Left ventricle myocardium inferior (tissue), 1 donor: ENCODE results near the gene PCDHGB7. TPM values are rescaled to one million over a fixed set of nuclear protein-coding genes. Genes with fewer than 3 reads are reported as not detected.
"Not testable (repeated sequence)": the region's sequence is repeated elsewhere in the genome, so short reads cannot be mapped to it uniquely, and the experiment has no call there.

Experiments
- DNase-seq: peaks from one replicate; pipeline ENCODE4 v3.0.0-alpha.2; 2020
- H3K27ac ChIP-seq: fragments of 200-600 bp; replicated peaks from 2 replicates; pipeline ENCODE4 v1.8.0; 2021
- H3K27me3 ChIP-seq: fragments of 200-600 bp; 2 replicates; pipeline ENCODE4 v1.8.0; 2021; ENCODE audit warnings: low read depth
- H3K36me3 ChIP-seq: fragments of 200-600 bp; 2 replicates; pipeline ENCODE4 v1.8.0; 2021
- H3K4me1 ChIP-seq: fragments of 200-600 bp; 2 replicates; pipeline ENCODE4 v1.8.0; 2021
- H3K4me3 ChIP-seq: fragments of 200-600 bp; 2 replicates; pipeline ENCODE4 v1.8.0; 2021; ENCODE audit warnings: mild to moderate bottlenecking, moderate library complexity
- H3K9me3 ChIP-seq: fragments of 200-600 bp; replicated peaks from 2 replicates; pipeline ENCODE4 v1.8.0; 2021
- CTCF ChIP-seq: fragments of 200-600 bp; IDR thresholded peaks from 2 replicates; pipeline ENCODE4 v1.8.0; 2021; ENCODE audit warnings: antibody characterized with exemption, mild to moderate bottlenecking, borderline replicate concordance
- intact Hi-C: fragments of 100-400 bp; cut with micrococcal nuclease; formaldehyde crosslinking; loops from one replicate; pipeline ENCODE4 v1.11.0; 2022
- total RNA-seq: library from RNA; stranded (reverse); fragmentation: NEBNext Ultra II Directional; extraction: Animal tissue kit (Norgen Biotek cat#: 25700); gene quantifications from one replicate; pipeline ENCODE4 v1.2.1, GENCODE V29; 2021
- donor health status: DM: no; HTN: yes; CAD: no; lungs with severe emphysema.

PCDHGB7 gene
- total RNA-seq, 1 donor from 2014 or later, result 7.9 TPM

GRCh38 chr5:141430332-141431113 lies 13.0 kb downstream of the PCDHGB7 start, which contains the start of gene PCDHGA12:
TSS of gene PCDHGA12 (plus strand) at chr5:141430507. CDS start at chr5:141430760, 253 bp downstream.
- intact Hi-C loops, result loop anchor here (10.0 kb wide), 1 partner anchor 94 kb away; no protein-coding TSS in a partner anchor
- Histone ChIP-seq H3K4me3 (peak within 1 kb of the TSS; percentile 58), H3K36me3 (peaks cover 55% of the 10 kb centered on the region), H3K4me1 (peaks cover 24% of the 10 kb centered on the region), H3K9me3 (peaks cover 100% of the 10 kb centered on the region), H3K27me3 (no peaks in the 10 kb centered on the region), H3K27ac (peak within 1 kb of the TSS; percentile 65)
- peak; percentile 70 for TF ChIP-seq CTCF
- DNase-seq, result peak; percentile 50

DNA sequence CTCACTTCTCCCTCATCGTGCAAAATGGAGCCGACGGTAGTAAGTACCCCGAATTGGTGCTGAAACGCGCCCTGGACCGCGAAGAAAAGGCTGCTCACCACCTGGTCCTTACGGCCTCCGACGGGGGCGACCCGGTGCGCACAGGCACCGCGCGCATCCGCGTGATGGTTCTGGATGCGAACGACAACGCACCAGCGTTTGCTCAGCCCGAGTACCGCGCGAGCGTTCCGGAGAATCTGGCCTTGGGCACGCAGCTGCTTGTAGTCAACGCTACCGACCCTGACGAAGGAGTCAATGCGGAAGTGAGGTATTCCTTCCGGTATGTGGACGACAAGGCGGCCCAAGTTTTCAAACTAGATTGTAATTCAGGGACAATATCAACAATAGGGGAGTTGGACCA lies 13.8 kb downstream of the PCDHGB7 start:
- Histone ChIP-seq H3K27me3 (no peaks in the 10 kb centered on the region), H3K9me3 (peaks cover 100% of the 10 kb centered on the region)

GRCh38 chr5:141432308-141432707 lies 14.8 kb downstream of the PCDHGB7 start:
- peaks cover 99% of the 10 kb centered on the region for H3K9me3 ChIP-seq

More for the DNA sequence above, 13.8 kb downstream of the PCDHGB7 start:
- no peak for DNase-seq
- Histone ChIP-seq H3K36me3 (peaks cover 50% of the 10 kb centered on the region), H3K4me1 (peaks cover 22% of the 10 kb centered on the region), H3K27ac (no peak overlapping the region), H3K4me3 (peak overlapping the region; percentile 58)
- TF ChIP-seq CTCF, result no peak
- intact Hi-C loops, result loop anchor here (10.0 kb wide), 1 partner anchor 94 kb away; no protein-coding TSS in a partner anchor

GRCh38 chr5:141432726-141433125 lies 15.2 kb downstream of the PCDHGB7 start:
- peaks cover 99% of the 10 kb centered on the region for H3K9me3 ChIP-seq
- H3K27me3 ChIP-seq, H3K4me3 ChIP-seq, H3K27ac ChIP-seq, DNase-seq: not testable (repeated sequence)
- intact Hi-C loops, result loop anchor here (10.0 kb wide), 1 partner anchor 92 kb away; no protein-coding TSS in a partner anchor
- peaks cover 22% of the 10 kb centered on the region for H3K4me1 ChIP-seq
- H3K36me3 ChIP-seq, result peaks cover 36% of the 10 kb centered on the region

More at GRCh38 chr5:141432308-141432707, 14.8 kb downstream of the PCDHGB7 start:
- intact Hi-C loops, result loop anchor here (10.0 kb wide), 1 partner anchor 92 kb away; no protein-coding TSS in a partner anchor
- not testable (repeated sequence) for H3K27ac ChIP-seq, H3K27me3 ChIP-seq, DNase-seq
- Histone ChIP-seq H3K4me3 (peak overlapping the region; percentile 58), H3K4me1 (peaks cover 22% of the 10 kb centered on the region), H3K36me3 (peaks cover 40% of the 10 kb centered on the region)

DNA sequence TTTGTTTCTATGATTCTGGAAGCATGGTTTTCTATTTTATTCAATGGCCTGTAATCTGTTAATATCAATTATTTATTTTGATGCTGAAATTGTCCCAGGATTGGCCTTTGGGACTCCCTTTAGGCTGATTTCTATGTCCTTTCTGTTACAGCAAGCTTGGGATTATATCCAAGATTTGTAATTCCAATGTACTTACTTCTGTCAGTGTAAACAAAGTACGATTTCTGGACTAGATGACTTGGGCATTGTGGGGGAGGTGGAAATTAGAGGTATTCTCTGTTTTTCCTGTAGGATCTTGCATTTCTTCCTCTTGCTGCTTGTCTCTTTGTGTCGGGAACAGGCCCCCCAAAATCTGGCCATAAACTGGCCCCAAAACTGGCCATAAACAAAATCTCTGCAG lies 16.5 kb downstream of the PCDHGB7 start:
- intact Hi-C loops, result loop anchor here (10.0 kb wide), 1 partner anchor 91 kb away; no protein-coding TSS in a partner anchor
- no peak overlapping the region for H3K27ac ChIP-seq
- peaks cover 22% of the 10 kb centered on the region for H3K4me1 ChIP-seq
- H3K36me3 ChIP-seq, result peaks cover 23% of the 10 kb centered on the region
- no peak overlapping the region for H3K4me3 ChIP-seq
- H3K9me3 ChIP-seq, result peaks cover 95% of the 10 kb centered on the region
- H3K27me3 ChIP-seq, result no peaks in the 10 kb centered on the region
- TF ChIP-seq CTCF, result no peak
- no peak for DNase-seq

- DNase-seq, result no peak
- H3K27me3 ChIP-seq, result no peaks in the 10 kb centered on the region
- H3K36me3 ChIP-seq, result peaks cover 24% of the 10 kb centered on the region
- no peak overlapping the region for H3K4me3 ChIP-seq
- intact Hi-C loops, result loop anchor here (10.0 kb wide), 1 partner anchor 88 kb away; no protein-coding TSS in a partner anchor
- peaks cover 17% of the 10 kb centered on the region for H3K4me1 ChIP-seq
- H3K27ac ChIP-seq, result no peak overlapping the region
- H3K9me3 ChIP-seq, result peaks cover 95% of the 10 kb centered on the region
- TF ChIP-seq CTCF, result no peak
Observed at GRCh38 chr5:141437221-141437620, 19.7 kb downstream of the PCDHGB7 start.
